Measurements from ENCODE around the gene RAB22A. TPM values are rescaled to one million over a fixed set of nuclear protein-coding genes. Genes with fewer than 3 reads are reported as not detected.

The RAB22A gene
- polyA plus RNA-seq, 2 of the 4 experiments (the other 2 are of a cell fraction), result 7.3 to 13.2 TPM

DNA sequence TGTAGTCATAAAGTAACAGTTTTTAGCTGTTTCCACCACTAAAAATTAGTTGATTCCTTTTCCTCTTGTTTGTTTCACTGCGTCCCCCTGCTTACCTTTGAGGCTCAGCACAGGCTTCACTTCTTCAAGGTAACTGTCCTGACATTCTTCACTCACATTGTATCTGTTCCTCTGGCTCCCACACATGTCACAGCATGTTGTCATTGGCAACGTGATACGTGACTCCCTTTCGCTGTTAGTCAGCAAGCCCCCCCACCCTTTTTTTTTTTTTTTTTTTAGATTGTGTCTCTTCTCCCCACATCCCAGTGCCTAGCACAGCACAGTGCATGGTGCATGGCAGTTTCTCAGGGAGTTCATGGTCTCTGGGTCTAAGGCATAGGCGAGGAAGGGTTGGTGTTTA lies 92.8 kb downstream of the RAB22A start (continued):
- TF ChIP-seq RNF2 (IDR thresholded peaks at IDR 0.05; ENCODE audit: borderline replicate concordance, low read depth), result no peak

DNA sequence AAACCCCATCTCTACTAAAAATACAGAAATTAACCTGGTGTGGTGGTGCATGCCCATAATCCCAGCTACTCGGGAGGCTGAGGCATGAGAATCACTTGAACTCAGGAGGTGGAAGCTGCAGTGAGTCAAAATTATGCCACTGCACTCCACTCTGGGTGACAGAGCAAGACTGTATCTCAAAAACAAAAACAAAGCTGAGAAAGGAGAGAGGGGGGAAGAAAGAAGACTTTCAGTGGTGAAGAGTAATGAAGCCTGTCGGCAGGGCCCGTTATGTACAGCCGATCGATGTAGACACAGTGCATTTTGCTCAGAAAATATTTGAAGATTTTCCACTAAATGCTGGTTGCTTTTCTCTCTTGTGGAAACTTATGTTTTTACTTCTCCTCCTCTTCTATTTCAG lies 93.3 kb downstream of the RAB22A start:
- H3K4me1 ChIP-seq, result peaks cover 30% of the 10 kb centered on the region
- H3K4me2 ChIP-seq, result no peak overlapping the region
- no peak overlapping the region for H3K4me3 ChIP-seq
- H3K27ac ChIP-seq, result no peak overlapping the region
- ATAC-seq (no peak), FAIRE-seq (no peak), DNase-seq (ENCODE audit: low read depth in 1 of 2, low spot score in 1 of 2) (no peak)
- ChIA-PET CTCF (no interaction called here), POLR2A (no interaction called here)
- no peaks in the 10 kb centered on the region for H3K9me3 ChIP-seq
- 97% methylated on average over 5 of the region's 5 CpGs for WGBS (ENCODE audit: missing lambda C conversion rate)
- no peak for TF ChIP-seq FOXS1 (CRISPR knock-in tag; IDR thresholded peaks at IDR 0.05)
- no peak for TF ChIP-seq HOXB5 (CRISPR knock-in tag; IDR thresholded peaks at IDR 0.05)
- TF ChIP-seq, protein P1, sequence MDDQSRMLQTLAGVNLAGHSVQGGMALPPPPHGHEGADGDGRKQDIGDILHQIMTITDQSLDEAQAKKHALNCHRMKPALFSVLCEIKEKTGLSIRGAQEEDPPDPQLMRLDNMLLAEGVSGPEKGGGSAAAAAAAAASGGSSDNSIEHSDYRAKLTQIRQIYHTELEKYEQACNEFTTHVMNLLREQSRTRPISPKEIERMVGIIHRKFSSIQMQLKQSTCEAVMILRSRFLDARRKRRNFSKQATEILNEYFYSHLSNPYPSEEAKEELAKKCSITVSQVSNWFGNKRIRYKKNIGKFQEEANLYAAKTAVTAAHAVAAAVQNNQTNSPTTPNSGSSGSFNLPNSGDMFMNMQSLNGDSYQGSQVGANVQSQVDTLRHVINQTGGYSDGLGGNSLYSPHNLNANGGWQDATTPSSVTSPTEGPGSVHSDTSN (IDR thresholded peaks at IDR 0.05), result no peak
- no peak for TF ChIP-seq CEBPB (IDR thresholded peaks at IDR 0.05)
- no peak for TF ChIP-seq NR3C1 (IDR thresholded peaks at IDR 0.05)
- no peak for TF ChIP-seq NFE2L2 (conservative IDR thresholded peaks at IDR 0.05; ENCODE audit: low read length)
- no peak for TF ChIP-seq POLR2A (IDR thresholded peaks at IDR 0.05; ENCODE audit: low read length)
- TF ChIP-seq, protein P2, sequence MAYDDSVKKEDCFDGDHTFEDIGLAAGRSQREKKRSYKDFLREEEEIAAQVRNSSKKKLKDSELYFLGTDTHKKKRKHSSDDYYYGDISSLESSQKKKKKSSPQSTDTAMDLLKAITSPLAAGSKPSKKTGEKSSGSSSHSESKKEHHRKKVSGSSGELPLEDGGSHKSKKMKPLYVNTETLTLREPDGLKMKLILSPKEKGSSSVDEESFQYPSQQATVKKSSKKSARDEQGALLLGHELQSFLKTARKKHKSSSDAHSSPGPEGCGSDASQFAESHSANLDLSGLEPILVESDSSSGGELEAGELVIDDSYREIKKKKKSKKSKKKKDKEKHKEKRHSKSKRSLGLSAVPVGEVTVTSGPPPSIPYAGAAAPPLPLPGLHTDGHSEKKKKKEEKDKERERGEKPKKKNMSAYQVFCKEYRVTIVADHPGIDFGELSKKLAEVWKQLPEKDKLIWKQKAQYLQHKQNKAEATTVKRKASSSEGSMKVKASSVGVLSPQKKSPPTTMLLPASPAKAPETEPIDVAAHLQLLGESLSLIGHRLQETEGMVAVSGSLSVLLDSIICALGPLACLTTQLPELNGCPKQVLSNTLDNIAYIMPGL (CRISPR knock-in tag; IDR thresholded peaks at IDR 0.05; ENCODE audit: borderline replicate concordance), result no peak
- TF ChIP-seq FOSL2 (IDR thresholded peaks at IDR 0.05), result no peak
- no peak for TF ChIP-seq FOSL2 (CRISPR knock-in tag; IDR thresholded peaks at IDR 0.05)
- TF ChIP-seq, protein P3, sequence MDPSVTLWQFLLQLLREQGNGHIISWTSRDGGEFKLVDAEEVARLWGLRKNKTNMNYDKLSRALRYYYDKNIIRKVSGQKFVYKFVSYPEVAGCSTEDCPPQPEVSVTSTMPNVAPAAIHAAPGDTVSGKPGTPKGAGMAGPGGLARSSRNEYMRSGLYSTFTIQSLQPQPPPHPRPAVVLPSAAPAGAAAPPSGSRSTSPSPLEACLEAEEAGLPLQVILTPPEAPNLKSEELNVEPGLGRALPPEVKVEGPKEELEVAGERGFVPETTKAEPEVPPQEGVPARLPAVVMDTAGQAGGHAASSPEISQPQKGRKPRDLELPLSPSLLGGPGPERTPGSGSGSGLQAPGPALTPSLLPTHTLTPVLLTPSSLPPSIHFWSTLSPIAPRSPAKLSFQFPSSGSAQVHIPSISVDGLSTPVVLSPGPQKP (IDR thresholded peaks at IDR 0.05; ENCODE audit: low read depth, low read length), result no peak
- TF ChIP-seq POLR2AphosphoS2 (conservative IDR thresholded peaks at IDR 0.05; ENCODE audit: low read length), result no peak
- TF ChIP-seq HDAC2 (IDR thresholded peaks at IDR 0.05), result no peak
- TF ChIP-seq HEYL (CRISPR knock-in tag; IDR thresholded peaks at IDR 0.05), result no peak
- no peak for TF ChIP-seq NPAS2 (CRISPR knock-in tag; IDR thresholded peaks at IDR 0.05; ENCODE audit: borderline replicate concordance)
- TF ChIP-seq HOXB13 (CRISPR knock-in tag; IDR thresholded peaks at IDR 0.05; ENCODE audit: low read depth), result no peak

DNA sequence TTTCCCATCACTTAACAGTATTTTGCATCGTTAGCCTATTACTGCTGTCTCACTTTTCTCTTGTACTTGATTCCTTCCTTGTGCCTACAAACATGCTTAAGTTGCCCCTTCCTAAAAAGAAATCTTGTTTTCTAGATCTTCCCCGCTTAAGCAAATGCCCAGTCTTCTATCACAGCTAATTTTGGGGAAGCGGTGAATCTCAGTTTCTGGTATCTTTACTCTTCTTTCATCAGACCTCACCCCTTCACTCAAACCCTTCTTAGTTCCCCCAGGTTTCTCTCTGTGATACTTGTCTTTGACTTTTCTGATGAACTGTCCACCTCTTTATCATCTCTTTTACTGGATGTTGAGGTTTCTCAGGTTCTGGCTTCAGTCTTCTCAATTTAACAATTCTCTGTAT lies 93.8 kb downstream of the RAB22A start:
- CTCF ChIA-PET, result no interaction called here
- no peak overlapping the region for H3K27ac ChIP-seq

More for the DNA sequence above, 93.8 kb downstream of the RAB22A start:
- no peak for FAIRE-seq
- TF ChIP-seq, protein P4, sequence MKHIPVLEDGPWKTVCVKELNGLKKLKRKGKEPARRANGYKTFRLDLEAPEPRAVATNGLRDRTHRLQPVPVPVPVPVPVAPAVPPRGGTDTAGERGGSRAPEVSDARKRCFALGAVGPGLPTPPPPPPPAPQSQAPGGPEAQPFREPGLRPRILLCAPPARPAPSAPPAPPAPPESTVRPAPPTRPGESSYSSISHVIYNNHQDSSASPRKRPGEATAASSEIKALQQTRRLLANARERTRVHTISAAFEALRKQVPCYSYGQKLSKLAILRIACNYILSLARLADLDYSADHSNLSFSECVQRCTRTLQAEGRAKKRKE (CRISPR knock-in tag; IDR thresholded peaks at IDR 0.05; ENCODE audit: low read depth), result no peak
- TF ChIP-seq MAZ (IDR thresholded peaks at IDR 0.05; ENCODE audit: borderline replicate concordance, low read depth, low read length), result no peak
- TF ChIP-seq SREBF2 (IDR thresholded peaks at IDR 0.05), result no peak
- TF ChIP-seq, protein P1 (IDR thresholded peaks at IDR 0.05), result no peak
- TF ChIP-seq ZSCAN20 (CRISPR knock-in tag; IDR thresholded peaks at IDR 0.05), result no peak
- no peak for TF ChIP-seq PHF8 (IDR thresholded peaks at IDR 0.05; ENCODE audit: borderline replicate concordance, low read depth)
- no peak for TF ChIP-seq ZFP36 (IDR thresholded peaks at IDR 0.05; ENCODE audit: borderline replicate concordance, partially characterized antibody)
- TF ChIP-seq ZNF302 (CRISPR knock-in tag; IDR thresholded peaks at IDR 0.05), result no peak
- no peak for TF ChIP-seq CHD2 (IDR thresholded peaks at IDR 0.05; ENCODE audit: low read length, partially characterized antibody)
- TF ChIP-seq RARB (CRISPR knock-in tag; IDR thresholded peaks at IDR 0.05), result no peak
- no peak for TF ChIP-seq CEBPB (IDR thresholded peaks at IDR 0.05)
- TF ChIP-seq HOXB13 (CRISPR knock-in tag; IDR thresholded peaks at IDR 0.05; ENCODE audit: low read depth), result no peak
- TF ChIP-seq GATA3 (IDR thresholded peaks at IDR 0.05; ENCODE audit: borderline replicate concordance), result no peak
- H3K4me3 ChIP-seq, result no peak overlapping the region
- no peaks in the 10 kb centered on the region for H3K9me3 ChIP-seq
- no peak for DNase-seq (ENCODE audit: low read depth in 1 of 2, low spot score in 1 of 2)
- peaks cover 35% of the 10 kb centered on the region for H3K4me1 ChIP-seq
- WGBS (ENCODE audit: missing lambda C conversion rate), result 90% methylated on average over 3 of the region's 3 CpGs
- no peak for ATAC-seq
- POLR2A ChIA-PET, result no interaction called here
- H3K4me2 ChIP-seq, result no peak overlapping the region
